Urinary bladder (tissue), 4 donors: ENCODE measurements around the gene GART. TPM values are rescaled to one million over a fixed set of nuclear protein-coding genes. Genes with fewer than 3 reads are reported as not detected.

Experiments
- DNase-seq: peaks from one replicate; pipeline ENCODE4 v3.0.0-alpha.2; 2015; ENCODE audit errors: extremely low spot score
- H3K27ac ChIP-seq: one replicate; pipeline ENCODE4 v1.5.1; 2013; ENCODE audit warnings: low read depth, mild to moderate bottlenecking, moderate library complexity
- H3K36me3 ChIP-seq: one replicate; pipeline ENCODE4 v1.6.1; 2013; ENCODE audit warnings: mild to moderate bottlenecking, moderate library complexity; ENCODE audit not compliant: insufficient read depth
- H3K4me1 ChIP-seq: one replicate; pipeline ENCODE4 v1.6.1; 2013; ENCODE audit warnings: mild to moderate bottlenecking, moderate library complexity; ENCODE audit not compliant: insufficient read depth
- H3K4me3 ChIP-seq: one replicate; pipeline ENCODE4 v1.5.1; 2013; ENCODE audit warnings: low read depth, low read length
- WGBS: extraction: QIAGEN DNeasy Blood & Tissue Kit; methylation state at CpG from one replicate; pipeline ENCODE4 v1.1.7; 2013; 5-methylcytosine and 5-hydroxymethylcytosine counted together
- polyA plus RNA-seq: library from polyadenylated mRNA; stranded (reverse); fragments of 200-250 nt; gene quantifications from one replicate; pipeline ENCODE4 v1.2.3, GENCODE V29; 2013
- total RNA-seq: library from RNA; depleted of rRNA; stranded (reverse); fragments of >200 nt; gene quantifications from one replicate; pipeline ENCODE4 v1.2.3, GENCODE V29; 2014
- donor health status: healthy with polysubstance abuse.
- donor health status: healthy.

Gene GART
- total and polyA plus RNA-seq, 2 donors, result 27.3 to 55.7 TPM

- Histone ChIP-seq H3K4me1 (no peaks in the 10 kb centered on the region), H3K27ac (no peak overlapping the region), H3K4me3 (no peak overlapping the region), H3K36me3 (peaks cover 21% of the 10 kb centered on the region)
- DNase-seq, result no peak
- WGBS, result 98% methylated on average over 19 of the region's 19 CpGs
Measured at GRCh38 chr21:33549848-33550771, 8.2 kb upstream of the GART start.

- DNase-seq, result no peak
- no peaks in the 10 kb centered on the region for H3K4me1 ChIP-seq
- H3K27ac ChIP-seq, result no peak overlapping the region
- 64% methylated on average over 3 of the region's 3 CpGs for WGBS
- no peak overlapping the region for H3K4me3 ChIP-seq
- peaks cover 5% of the 10 kb centered on the region for H3K36me3 ChIP-seq
Measured at GRCh38 chr21:33546086-33546485, 4.2 kb upstream of the GART start.

GRCh38 chr21:33544451-33545195 lies 2.7 kb upstream of the GART start:
- no peak for DNase-seq
- no peaks in the 10 kb centered on the region for H3K36me3 ChIP-seq
- 16% methylated on average over 8 of the region's 8 CpGs for WGBS
- H3K27ac ChIP-seq, result no peak overlapping the region
- no peaks in the 10 kb centered on the region for H3K4me1 ChIP-seq
- H3K4me3 ChIP-seq, result peak overlapping the region; percentile 77

- WGBS, result under 1% methylated on average over 26 of the region's 26 CpGs
- peak overlapping the region; percentile 77 for H3K4me3 ChIP-seq
- DNase-seq, result no peak
- H3K36me3 ChIP-seq, result no peaks in the 10 kb centered on the region
- no peaks in the 10 kb centered on the region for H3K4me1 ChIP-seq
- H3K27ac ChIP-seq, result peak overlapping the region; percentile 98
Measured at GRCh38 chr21:33543505-33544129, 1.7 kb upstream of the GART start.

GRCh38 chr21:33542640-33543504 lies 955 bp upstream of the GART start, which contains the start of gene SON:
Gene SON, plus strand, starts transcription at chr21:33543038. Its CDS starts 55 bp downstream, at chr21:33543093.
- DNase-seq, result peak; percentile 96
- H3K4me1 ChIP-seq, result no peaks in the 10 kb centered on the region
- peak within 1 kb of the TSS; percentile 77 for H3K4me3 ChIP-seq
- WGBS, result under 1% methylated on average over 56 of the region's 57 CpGs
- no peaks in the 10 kb centered on the region for H3K36me3 ChIP-seq
- H3K27ac ChIP-seq, result peak within 1 kb of the TSS; percentile 99

- DNase-seq, result no peak
- H3K36me3 ChIP-seq, result no peaks in the 10 kb centered on the region
- H3K4me3 ChIP-seq, result peak overlapping the region; percentile 57
- no peaks in the 10 kb centered on the region for H3K4me1 ChIP-seq
- 49% methylated on average over 19 of the region's 19 CpGs for WGBS
- H3K27ac ChIP-seq, result peak overlapping the region; percentile 99
Measured at GRCh38 chr21:33541105-33541711, 709 bp downstream of the GART start.

GRCh38 chr21:33540711-33541104 lies 1.2 kb downstream of the GART start:
- Histone ChIP-seq H3K4me1 (no peaks in the 10 kb centered on the region), H3K27ac (no peak overlapping the region), H3K36me3 (no peaks in the 10 kb centered on the region), H3K4me3 (no peak overlapping the region)
- 78% methylated on average over 3 of the region's 3 CpGs for WGBS
- DNase-seq, result no peak

- no peak overlapping the region for H3K4me3 ChIP-seq
- WGBS, result 83% methylated on average over 4 of the region's 4 CpGs
- H3K36me3 ChIP-seq, result no peaks in the 10 kb centered on the region
- H3K27ac ChIP-seq, result no peak overlapping the region
- DNase-seq, result no peak
- no peaks in the 10 kb centered on the region for H3K4me1 ChIP-seq
Measured at GRCh38 chr21:33539616-33540015, 2.3 kb downstream of the GART start.

GRCh38 chr21:33537212-33537611 lies 4.7 kb downstream of the GART start:
- no peak overlapping the region for H3K4me3 ChIP-seq
- H3K4me1 ChIP-seq, result no peaks in the 10 kb centered on the region
- H3K36me3 ChIP-seq, result peaks cover 1% of the 10 kb centered on the region
- 90% methylated on average over 2 of the region's 2 CpGs for WGBS
- no peak for DNase-seq
- H3K27ac ChIP-seq, result no peak overlapping the region

- H3K36me3 ChIP-seq, result peaks cover 1% of the 10 kb centered on the region
- DNase-seq, result no peak
- 92% methylated on average over 3 of the region's 3 CpGs for WGBS
- H3K4me3 ChIP-seq, result no peak overlapping the region
- H3K4me1 ChIP-seq, result no peaks in the 10 kb centered on the region
- H3K27ac ChIP-seq, result no peak overlapping the region
Measured at GRCh38 chr21:33531007-33531406, 10.9 kb downstream of the GART start.

GRCh38 chr21:33522953-33523349 lies 19.0 kb downstream of the GART start:
- DNase-seq, result no peak
- WGBS, result 76% methylated on average over 1 of the region's 1 CpG
- Histone ChIP-seq H3K36me3 (peaks cover 2% of the 10 kb centered on the region), H3K4me3 (no peak overlapping the region), H3K4me1 (no peaks in the 10 kb centered on the region), H3K27ac (no peak overlapping the region)

GRCh38 chr21:33522297-33522952 lies 19.5 kb downstream of the GART start:
- no peak overlapping the region for H3K4me3 ChIP-seq
- H3K4me1 ChIP-seq, result no peaks in the 10 kb centered on the region
- no peak for DNase-seq
- H3K27ac ChIP-seq, result no peak overlapping the region
- peaks cover 2% of the 10 kb centered on the region for H3K36me3 ChIP-seq
- 78% methylated on average over 5 of the region's 5 CpGs for WGBS
